ENCODE results near the gene DNAJB6.

DNA sequence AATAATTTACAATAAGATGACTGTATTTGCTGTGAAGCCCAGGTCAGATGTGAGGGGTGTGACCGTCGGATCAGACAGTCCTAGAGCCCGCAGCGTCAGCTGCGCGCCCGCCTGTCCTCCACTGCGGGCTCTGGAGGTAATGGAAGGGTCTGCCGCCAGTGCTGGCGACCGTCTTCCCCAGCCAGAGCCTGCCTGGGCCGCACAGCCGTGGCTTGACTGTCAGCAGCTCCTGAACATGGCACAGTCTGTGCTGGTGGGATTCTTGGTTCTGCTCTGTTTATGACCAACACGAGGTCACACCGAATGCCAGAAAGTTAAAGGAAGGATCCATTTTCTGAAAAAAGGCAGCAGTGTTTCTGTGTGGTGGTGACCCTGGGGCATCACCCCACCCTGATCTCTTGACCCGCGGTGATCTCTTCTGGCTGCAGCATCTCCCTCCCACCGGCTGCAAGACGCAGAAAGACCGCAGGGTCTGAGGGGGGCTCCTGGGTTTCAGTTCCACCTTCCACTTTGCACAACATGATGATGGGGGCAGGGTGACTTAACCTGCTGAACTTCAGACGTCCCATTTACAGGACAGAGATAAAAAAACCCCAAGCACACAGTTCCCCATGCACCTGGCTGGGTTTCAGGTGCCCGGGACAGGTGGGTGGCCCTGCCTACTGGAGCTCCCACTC lies 103.7 kb downstream of the DNAJB6 start:
- TF ChIP-seq, protein P1, sequence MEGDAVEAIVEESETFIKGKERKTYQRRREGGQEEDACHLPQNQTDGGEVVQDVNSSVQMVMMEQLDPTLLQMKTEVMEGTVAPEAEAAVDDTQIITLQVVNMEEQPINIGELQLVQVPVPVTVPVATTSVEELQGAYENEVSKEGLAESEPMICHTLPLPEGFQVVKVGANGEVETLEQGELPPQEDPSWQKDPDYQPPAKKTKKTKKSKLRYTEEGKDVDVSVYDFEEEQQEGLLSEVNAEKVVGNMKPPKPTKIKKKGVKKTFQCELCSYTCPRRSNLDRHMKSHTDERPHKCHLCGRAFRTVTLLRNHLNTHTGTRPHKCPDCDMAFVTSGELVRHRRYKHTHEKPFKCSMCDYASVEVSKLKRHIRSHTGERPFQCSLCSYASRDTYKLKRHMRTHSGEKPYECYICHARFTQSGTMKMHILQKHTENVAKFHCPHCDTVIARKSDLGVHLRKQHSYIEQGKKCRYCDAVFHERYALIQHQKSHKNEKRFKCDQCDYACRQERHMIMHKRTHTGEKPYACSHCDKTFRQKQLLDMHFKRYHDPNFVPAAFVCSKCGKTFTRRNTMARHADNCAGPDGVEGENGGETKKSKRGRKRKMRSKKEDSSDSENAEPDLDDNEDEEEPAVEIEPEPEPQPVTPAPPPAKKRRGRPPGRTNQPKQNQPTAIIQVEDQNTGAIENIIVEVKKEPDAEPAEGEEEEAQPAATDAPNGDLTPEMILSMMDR (IDR thresholded peaks at IDR 0.05; ENCODE audit: insufficient read depth, low read length, poor library complexity, severe bottlenecking) = no peak
- no peak for TF ChIP-seq EZH2phosphoT487 (conservative IDR thresholded peaks at IDR 0.05; ENCODE audit: low read length)
